ENCODE results near the gene LSM12.

Gene LSM12

GRCh38 chr17:44084921-44085320 is 18.4 kb upstream of the LSM12 start:
- H3K27ac Mint-ChIP-seq, result no peak overlapping the region
- H3K4me1 Mint-ChIP-seq, result peaks cover 15% of the 10 kb centered on the region
- peaks cover 6% of the 10 kb centered on the region for H3K36me3 Mint-ChIP-seq
- no peaks in the 10 kb centered on the region for H3K9me3 Mint-ChIP-seq
- H3K4me3 Mint-ChIP-seq, result no peak overlapping the region
- no peaks in the 10 kb centered on the region for H3K27me3 Mint-ChIP-seq

- no peaks in the 10 kb centered on the region for H3K27me3 Mint-ChIP-seq
- H3K9me3 Mint-ChIP-seq, result no peaks in the 10 kb centered on the region
- no peak overlapping the region for H3K27ac Mint-ChIP-seq
- H3K4me3 Mint-ChIP-seq, result no peak overlapping the region
- peaks cover 7% of the 10 kb centered on the region for H3K36me3 Mint-ChIP-seq
- H3K4me1 Mint-ChIP-seq, result peaks cover 15% of the 10 kb centered on the region
These were observed 17.7 kb upstream of the LSM12 start for GRCh38 chr17:44084131-44084538.

GRCh38 chr17:44083250-44083849 is 16.9 kb upstream of the LSM12 start:
- H3K4me1 Mint-ChIP-seq, result peaks cover 10% of the 10 kb centered on the region
- peaks cover 6% of the 10 kb centered on the region for H3K36me3 Mint-ChIP-seq
- H3K4me3 Mint-ChIP-seq, result no peak overlapping the region
- H3K27me3 Mint-ChIP-seq, result no peaks in the 10 kb centered on the region
- H3K9me3 Mint-ChIP-seq, result no peaks in the 10 kb centered on the region
- no peak overlapping the region for H3K27ac Mint-ChIP-seq

GRCh38 chr17:44082256-44082927 is 15.9 kb upstream of the LSM12 start:
- no peaks in the 10 kb centered on the region for H3K9me3 Mint-ChIP-seq
- peaks cover 6% of the 10 kb centered on the region for H3K4me1 Mint-ChIP-seq
- peak overlapping the region; percentile 62 for H3K27ac Mint-ChIP-seq
- H3K4me3 Mint-ChIP-seq, result no peak overlapping the region
- peaks cover 7% of the 10 kb centered on the region for H3K36me3 Mint-ChIP-seq
- no peaks in the 10 kb centered on the region for H3K27me3 Mint-ChIP-seq

- H3K27ac Mint-ChIP-seq, result no peak overlapping the region
- no peaks in the 10 kb centered on the region for H3K4me1 Mint-ChIP-seq
- H3K36me3 Mint-ChIP-seq, result peaks cover 7% of the 10 kb centered on the region
These were observed 15.2 kb upstream of the LSM12 start for GRCh38 chr17:44081681-44082080.

GRCh38 chr17:44079877-44080821 is 13.7 kb upstream of the LSM12 start:
- Mint-ChIP-seq H3K4me1 (no peaks in the 10 kb centered on the region), H3K27ac (no peak overlapping the region), H3K4me3 (no peak overlapping the region), H3K36me3 (peaks cover 7% of the 10 kb centered on the region), H3K27me3 (no peaks in the 10 kb centered on the region), H3K9me3 (no peaks in the 10 kb centered on the region)

More at GRCh38 chr17:44081681-44082080, 15.2 kb upstream of the LSM12 start:
- Mint-ChIP-seq H3K4me3 (no peak overlapping the region), H3K27me3 (no peaks in the 10 kb centered on the region), H3K9me3 (no peaks in the 10 kb centered on the region)

- Mint-ChIP-seq H3K4me1 (peaks cover 4% of the 10 kb centered on the region), H3K27ac (no peak overlapping the region), H3K27me3 (no peaks in the 10 kb centered on the region), H3K36me3 (peaks cover 7% of the 10 kb centered on the region), H3K4me3 (no peak overlapping the region), H3K9me3 (no peaks in the 10 kb centered on the region)
These were observed 11.9 kb upstream of the LSM12 start for GRCh38 chr17:44078412-44078811.

GRCh38 chr17:44077595-44077909 is 11.1 kb upstream of the LSM12 start:
- H3K9me3 Mint-ChIP-seq, result no peaks in the 10 kb centered on the region
- H3K4me1 Mint-ChIP-seq, result peaks cover 8% of the 10 kb centered on the region
- no peak overlapping the region for H3K4me3 Mint-ChIP-seq
- H3K27me3 Mint-ChIP-seq, result no peaks in the 10 kb centered on the region
- H3K36me3 Mint-ChIP-seq, result peaks cover 6% of the 10 kb centered on the region
- no peak overlapping the region for H3K27ac Mint-ChIP-seq

GRCh38 chr17:44076716-44077594 is 10.5 kb upstream of the LSM12 start:
- Mint-ChIP-seq H3K9me3 (no peaks in the 10 kb centered on the region), H3K4me1 (peaks cover 11% of the 10 kb centered on the region), H3K4me3 (no peak overlapping the region), H3K27me3 (no peaks in the 10 kb centered on the region), H3K36me3 (peaks cover 5% of the 10 kb centered on the region), H3K27ac (peak overlapping the region; percentile 57)

GRCh38 chr17:44075598-44076293 is 9.3 kb upstream of the LSM12 start:
- peaks cover 22% of the 10 kb centered on the region for H3K4me1 Mint-ChIP-seq
- no peaks in the 10 kb centered on the region for H3K27me3 Mint-ChIP-seq
- H3K27ac Mint-ChIP-seq, result no peak overlapping the region
- no peak overlapping the region for H3K4me3 Mint-ChIP-seq
- peaks cover 5% of the 10 kb centered on the region for H3K36me3 Mint-ChIP-seq
- H3K9me3 Mint-ChIP-seq, result no peaks in the 10 kb centered on the region

- H3K9me3 Mint-ChIP-seq, result no peaks in the 10 kb centered on the region
- H3K4me1 Mint-ChIP-seq, result peaks cover 29% of the 10 kb centered on the region
- no peak overlapping the region for H3K27ac Mint-ChIP-seq
- no peak overlapping the region for H3K4me3 Mint-ChIP-seq
- H3K27me3 Mint-ChIP-seq, result no peaks in the 10 kb centered on the region
- H3K36me3 Mint-ChIP-seq, result peaks cover 4% of the 10 kb centered on the region
These were observed 8.4 kb upstream of the LSM12 start for GRCh38 chr17:44074911-44075285.

- H3K27me3 Mint-ChIP-seq, result no peaks in the 10 kb centered on the region
- no peak overlapping the region for H3K4me3 Mint-ChIP-seq
- H3K27ac Mint-ChIP-seq, result no peak overlapping the region
- H3K9me3 Mint-ChIP-seq, result no peaks in the 10 kb centered on the region
- H3K4me1 Mint-ChIP-seq, result peaks cover 30% of the 10 kb centered on the region
- H3K36me3 Mint-ChIP-seq, result peaks cover 4% of the 10 kb centered on the region
These were observed 7.9 kb upstream of the LSM12 start for GRCh38 chr17:44074231-44074910.

- Mint-ChIP-seq H3K36me3 (no peaks in the 10 kb centered on the region), H3K27ac (peak overlapping the region; percentile 98), H3K4me3 (peak overlapping the region; percentile 93), H3K4me1 (peaks cover 40% of the 10 kb centered on the region), H3K27me3 (no peaks in the 10 kb centered on the region), H3K9me3 (no peaks in the 10 kb centered on the region)
These were observed 5.3 kb upstream of the LSM12 start for GRCh38 chr17:44071772-44072171.

GRCh38 chr17:44071198-44071520 is 4.7 kb upstream of the LSM12 start:
- Mint-ChIP-seq H3K4me3 (peak overlapping the region; percentile 93), H3K4me1 (peaks cover 44% of the 10 kb centered on the region), H3K9me3 (no peaks in the 10 kb centered on the region), H3K27me3 (no peaks in the 10 kb centered on the region), H3K27ac (peak overlapping the region; percentile 98), H3K36me3 (no peaks in the 10 kb centered on the region)
